Measurements from ENCODE around the gene STUB1.

STUB1 gene

DNA sequence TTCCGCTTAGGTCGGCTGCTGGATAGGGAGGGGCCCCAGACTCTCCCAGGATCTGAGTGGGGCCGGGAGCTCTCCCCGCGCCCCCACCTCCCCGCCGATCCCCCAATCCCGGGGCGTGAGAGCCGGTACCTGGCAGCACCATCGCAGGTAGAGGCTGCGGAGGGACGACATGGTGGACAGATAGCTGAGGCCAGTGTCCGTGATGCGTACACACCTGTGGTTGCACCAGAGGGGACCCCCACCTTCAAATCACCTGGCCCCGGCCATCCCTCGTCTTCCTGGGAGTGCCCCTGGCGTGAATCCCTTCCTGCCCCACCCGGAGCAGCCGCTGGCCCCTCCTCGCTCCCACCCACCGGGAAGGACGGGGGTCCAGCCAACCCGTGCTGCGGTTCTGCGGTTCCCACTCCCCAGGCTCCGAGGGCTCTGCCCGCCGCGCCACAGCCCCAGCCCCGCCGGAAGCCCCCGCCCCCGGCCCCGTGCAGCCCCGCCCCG, 14.7 kb downstream of the STUB1 start:
- no peak for DNase-seq (ENCODE audit: low read depth)

DNA sequence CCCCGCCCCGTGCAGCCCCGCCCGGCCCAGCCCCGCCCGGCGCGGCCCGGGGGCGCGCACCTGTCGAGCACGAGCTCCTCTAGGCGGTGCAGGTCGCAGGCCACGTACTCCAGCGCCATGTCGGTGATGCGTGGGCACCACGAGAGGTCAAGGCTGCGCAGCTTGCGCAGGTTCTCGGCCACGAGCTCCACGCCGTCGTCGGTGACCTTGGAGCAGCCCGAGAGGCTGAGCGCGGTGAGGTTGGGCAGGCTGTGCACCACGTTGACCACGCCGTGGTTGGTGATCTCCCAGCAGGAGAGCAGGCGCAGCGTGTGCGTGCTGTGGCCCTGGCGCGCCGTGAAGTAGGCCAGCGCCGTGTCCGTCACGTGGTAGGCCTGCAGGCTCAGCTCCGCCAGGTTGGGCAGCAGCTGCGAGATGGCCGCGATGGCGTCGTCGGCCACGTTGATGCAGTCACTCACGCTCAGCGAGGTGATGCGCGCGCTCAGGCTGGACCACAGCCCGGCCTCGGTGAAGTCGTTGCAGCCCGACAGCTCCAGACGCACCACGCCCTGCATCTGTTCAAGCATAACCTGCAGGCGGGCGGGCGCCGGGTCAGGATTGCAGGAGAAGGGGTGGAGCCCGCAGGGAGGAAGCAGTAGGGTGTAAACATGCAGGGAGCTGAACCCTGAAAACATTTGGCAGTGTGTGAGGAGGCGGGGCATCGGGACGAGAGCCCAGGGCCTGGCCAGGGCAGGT, 15.3 kb downstream of the STUB1 start:
- DNase-seq (ENCODE audit: low read depth) = no peak

DNA sequence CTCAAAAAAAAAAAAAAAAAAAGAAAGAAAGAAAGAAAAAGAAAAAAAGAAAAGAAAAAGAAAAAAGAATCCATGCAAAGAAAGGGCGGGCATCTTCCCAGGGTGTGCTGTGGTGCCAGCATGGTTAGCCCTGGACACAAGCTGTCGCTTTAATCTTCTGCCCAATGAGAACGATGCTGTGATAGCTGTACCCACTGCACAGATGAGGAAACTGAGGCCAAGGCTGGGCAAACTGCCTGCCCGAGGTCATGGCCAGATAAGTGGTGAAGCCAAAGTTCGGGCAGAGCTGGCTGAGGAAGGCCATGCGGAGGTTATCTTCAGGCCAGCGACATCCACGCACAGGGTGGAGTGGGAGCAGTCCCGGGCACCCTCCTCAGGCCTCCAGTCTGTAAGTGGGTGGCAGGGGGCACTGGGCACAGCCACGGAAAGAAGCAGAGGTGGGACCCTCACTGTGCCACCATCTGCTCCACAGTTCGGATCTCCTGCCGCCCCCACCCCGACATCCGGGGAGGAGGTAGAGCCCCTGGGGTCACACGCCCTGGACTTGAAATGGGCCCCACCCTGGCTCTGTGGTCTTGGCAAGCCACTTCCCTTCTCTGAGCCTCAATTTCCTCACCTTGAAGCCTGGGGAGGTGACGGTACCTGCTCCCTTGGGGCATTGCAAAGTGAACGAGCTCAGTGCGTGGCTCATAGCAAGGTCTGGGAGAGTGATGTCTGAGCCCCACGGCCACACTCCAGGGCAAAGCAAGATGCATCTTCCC, 18.9 kb downstream of the STUB1 start:
- no peak for DNase-seq (ENCODE audit: low read depth)

DNA sequence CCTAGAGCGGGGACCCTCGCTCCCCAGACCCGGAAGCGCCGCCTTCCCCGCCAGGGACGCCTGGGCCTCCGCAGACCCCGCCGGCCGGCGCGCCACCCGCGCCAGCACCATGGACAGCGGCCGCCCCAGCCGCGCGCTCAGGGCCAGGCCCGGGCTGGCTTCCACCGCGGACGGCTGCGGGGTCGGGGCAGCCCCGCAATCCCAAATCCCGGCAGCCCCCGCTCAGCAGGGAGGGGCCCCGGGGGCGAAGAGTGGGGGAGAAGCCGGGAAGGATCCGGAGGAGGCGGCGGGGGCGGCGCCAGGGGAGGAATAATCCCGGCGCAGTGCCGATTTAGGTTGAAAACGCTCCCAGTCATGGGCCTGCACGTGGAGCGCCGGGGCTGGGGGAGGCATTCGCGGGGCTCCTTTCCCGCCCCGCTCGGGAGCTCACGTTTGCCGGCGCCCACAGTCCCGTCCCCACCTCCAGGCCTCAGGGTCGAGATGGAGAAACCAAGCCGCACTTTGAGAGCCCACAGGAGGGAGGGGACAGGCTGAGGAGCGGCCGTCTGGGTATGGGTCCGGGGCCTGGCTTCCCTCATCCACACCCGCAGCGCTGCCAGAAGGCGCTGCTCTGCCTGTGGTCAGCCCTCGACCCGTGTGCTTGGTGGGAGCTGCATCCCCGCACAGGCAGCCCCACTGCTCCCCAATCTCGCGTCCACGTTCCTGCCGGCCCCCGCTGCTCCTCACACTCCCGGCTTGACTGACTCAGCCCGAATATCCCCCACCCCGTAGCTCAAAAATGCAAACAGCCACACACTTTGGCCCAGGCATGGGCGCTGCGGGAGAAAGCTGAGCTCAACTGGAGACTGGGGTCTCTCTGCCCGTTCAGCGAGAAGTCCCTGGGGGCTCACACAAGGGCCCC, 20.7 kb downstream of the STUB1 start:
- no peak for DNase-seq (ENCODE audit: low read depth)

DNA sequence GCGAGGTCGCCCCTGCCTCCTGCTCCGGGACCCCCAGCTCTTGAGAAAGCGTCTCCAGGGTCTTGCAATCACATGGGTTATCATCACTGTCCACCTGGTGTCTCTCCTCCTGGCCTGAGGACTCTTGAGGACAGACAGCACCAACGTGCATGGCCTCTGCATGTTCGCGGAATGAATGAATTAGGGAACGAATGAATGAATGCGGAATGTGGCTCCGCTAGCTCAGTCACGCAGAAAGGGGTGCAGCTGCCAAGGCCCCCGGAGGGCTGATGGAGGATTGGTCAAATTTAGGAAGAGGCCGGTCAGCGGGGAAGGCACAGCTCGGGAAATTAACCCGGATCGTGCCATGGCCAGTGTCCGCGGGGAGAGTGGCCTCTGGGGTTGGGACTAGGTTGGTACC, 22.1 kb downstream of the STUB1 start:
- DNase-seq (ENCODE audit: low read depth) = no peak

DNA sequence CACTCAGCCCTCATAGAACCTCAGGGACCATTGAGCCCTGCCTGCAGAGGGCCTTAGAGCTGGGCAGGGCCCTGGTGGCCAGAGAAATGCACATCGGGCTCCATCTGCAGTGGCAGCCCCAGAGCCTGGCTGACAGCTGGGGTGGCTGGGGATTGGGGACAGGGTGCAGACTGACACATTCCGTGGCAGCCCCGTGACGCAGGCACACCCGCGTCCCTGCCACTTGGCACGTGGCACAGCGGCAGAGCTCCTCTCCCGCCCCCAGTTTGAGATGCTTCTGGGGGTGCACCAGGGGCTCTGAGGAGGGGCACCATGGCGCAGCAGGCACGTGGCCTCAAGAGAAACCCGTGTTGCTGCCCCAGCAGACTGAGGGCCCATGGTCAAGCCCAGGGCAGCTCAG, 23.2 kb downstream of the STUB1 start:
- no peak for DNase-seq (ENCODE audit: low read depth)

DNA sequence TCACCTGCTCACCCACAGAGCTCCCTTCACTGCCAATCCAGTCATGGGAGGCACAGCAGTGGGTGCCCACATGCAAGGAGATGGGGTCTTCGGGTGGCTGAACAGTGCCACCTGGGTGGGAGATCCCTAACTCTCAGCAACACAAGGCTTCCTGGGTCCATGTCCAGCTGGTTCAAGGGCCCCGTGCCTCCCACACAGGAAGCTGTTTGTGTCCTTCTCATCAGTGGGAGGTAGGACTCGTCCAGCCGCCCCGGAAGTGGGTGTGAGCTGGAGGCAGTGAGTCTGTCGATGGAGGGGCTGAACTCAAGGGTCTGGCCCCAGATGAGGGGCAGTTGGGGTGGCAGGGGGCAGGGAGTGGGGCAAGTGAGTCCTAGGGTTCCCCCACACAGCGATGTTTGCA, 23.8 kb downstream of the STUB1 start:
- no peak for DNase-seq (ENCODE audit: low read depth)

DNA sequence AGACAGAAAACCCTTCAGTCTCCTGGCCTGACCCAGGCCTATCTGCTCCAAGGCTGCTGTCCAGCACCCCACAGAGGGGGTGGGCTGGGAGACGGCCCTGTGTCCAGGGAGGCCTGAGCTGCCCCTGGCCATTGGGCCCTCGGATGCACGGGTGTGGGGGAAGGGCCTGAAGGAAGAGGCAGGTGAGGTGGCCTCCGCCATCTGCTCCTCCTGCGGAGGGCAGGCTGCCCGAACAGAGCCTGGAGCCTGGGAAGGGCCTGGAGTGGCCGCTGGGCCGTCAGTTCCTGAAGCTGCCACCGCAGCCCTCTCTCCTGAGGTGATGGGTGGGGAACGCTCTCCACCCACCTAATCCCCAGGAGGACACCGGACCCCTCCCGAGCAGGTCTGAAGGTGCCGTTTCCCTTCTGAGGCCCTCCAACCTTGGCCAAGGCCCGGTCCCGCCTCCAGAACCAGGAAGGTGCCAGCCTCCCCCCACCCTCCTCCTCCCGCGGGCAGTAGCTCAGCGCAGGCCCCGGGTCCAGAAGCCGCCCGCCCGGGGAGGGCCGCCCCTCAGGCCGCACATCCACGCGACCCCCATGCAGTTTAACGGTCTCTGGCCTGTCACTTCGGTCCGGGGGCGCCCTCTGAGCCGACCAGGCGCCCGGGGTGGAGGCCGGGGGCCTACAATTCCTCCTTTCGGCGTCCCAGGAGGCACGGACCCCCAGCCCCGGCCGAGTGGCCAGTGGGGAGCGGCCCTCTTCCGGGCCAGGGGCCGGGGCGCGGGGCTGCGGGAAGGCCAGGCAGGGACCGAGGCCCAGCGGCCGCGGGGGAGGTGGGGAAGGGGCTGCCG, 24.6 kb downstream of the STUB1 start:
- no peak for DNase-seq (ENCODE audit: low read depth)

DNA sequence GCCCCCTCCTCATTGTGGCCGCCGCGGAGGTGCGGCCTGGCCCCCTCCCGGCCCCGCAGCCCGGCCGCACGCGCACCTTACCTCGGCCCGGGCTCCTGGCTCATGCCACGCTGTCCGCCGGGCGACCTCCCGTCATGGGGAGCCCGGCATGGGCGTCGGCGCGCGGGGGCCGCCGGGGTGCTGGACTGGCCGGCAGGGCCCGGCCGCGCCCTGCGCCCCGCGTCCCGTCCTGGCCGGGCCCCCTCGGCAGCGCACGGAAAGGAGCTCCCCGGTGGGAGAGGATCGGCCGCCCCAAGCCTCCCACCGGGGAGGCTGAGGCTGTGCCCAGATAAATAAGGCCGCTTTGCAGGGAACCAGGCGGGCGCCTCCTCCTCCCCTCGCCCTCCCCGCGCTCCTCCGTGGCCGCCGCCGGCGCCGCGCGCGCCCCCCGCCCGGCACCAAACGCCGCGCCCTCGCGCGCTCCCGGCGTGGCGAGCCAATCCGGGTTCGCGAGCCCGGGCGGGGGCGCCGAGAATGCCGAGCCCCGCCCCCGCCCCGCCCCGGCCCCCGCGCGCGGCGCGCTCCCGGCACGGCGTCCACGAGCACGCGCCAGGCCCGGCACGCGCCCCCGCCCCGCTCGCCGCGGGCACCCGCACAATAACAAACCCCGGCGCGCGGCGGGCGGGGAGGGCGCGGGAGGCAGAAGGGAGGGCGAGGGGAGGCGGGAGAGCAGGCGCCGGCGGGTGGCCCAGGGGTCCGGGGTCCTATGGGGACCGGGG, 25.4 kb downstream of the STUB1 start, which contains the start of gene FBXL16:
Gene FBXL16 (minus strand): TSS at position 371 of the 758 bp plus-strand sequence. CDS start 8,396 bp downstream, outside the sequence.
- no peak for DNase-seq (ENCODE audit: low read depth)

DNA sequence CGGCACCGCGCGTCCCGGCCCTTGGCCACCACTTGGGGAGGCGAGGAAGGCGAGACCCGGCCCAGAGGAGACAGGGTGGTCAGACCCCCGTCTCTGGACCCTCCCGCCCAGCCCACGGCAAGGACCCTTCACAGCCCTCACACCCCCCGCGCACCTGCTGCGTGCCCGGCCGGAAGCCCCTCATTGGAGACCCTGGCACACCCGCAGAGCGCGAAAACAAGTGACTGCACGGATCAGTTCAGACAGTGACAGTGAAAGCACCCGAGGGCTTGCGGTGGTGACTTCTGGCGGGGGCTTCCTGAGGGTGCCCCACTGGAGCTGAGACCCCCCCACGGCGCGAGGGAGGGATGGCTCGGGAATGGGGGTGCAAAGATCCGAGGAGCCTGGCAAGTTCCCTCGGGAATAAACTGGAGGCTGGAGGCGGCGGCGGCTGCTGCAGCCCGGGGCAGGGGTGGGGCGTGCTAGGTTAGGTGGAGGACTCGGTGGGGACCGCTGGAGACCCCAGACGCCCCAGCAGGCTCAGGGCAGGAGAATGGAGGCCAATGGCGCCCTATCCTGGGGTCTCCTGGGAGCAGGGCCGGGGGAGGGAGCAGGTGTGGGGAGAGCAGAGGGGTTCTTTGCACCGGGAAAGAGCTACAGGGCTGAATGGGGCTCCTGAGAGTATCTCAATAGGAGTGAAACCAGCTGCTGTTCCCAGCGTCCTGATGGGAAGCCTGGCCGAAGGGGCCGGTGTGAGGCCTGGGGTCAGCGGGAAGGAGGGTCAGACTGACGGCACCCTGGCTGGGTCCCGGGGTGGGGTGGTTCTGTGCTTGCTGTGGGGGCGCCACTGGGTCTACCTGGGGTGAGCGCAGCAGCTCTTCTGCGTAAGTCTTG, 26.2 kb downstream of the STUB1 start:
- DNase-seq (ENCODE audit: low read depth) = no peak

DNA sequence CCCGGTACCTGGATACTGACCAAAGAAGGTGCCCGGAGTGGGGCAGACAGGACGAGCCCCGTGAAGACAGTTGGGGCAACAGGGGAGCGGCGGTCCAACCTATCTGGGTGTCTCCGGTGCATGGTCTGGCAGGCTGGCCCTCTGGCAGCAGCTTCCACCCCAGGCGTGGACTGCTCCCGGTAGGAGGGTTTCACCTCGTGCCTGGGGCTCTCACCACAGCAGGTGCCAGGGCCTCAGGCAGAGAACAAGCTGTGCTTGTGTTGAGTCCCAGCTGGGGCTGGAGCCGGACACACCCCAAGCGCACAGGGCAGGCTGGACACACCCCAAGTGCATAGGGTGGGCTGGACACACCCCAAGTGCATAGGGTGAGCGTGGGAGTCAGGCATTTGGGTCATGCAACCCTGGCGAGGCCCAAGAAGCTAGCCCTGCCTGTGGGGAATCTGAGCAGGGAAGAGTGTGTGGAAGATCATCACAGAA, 26.9 kb downstream of the STUB1 start:
- no peak for DNase-seq (ENCODE audit: low read depth)

DNA sequence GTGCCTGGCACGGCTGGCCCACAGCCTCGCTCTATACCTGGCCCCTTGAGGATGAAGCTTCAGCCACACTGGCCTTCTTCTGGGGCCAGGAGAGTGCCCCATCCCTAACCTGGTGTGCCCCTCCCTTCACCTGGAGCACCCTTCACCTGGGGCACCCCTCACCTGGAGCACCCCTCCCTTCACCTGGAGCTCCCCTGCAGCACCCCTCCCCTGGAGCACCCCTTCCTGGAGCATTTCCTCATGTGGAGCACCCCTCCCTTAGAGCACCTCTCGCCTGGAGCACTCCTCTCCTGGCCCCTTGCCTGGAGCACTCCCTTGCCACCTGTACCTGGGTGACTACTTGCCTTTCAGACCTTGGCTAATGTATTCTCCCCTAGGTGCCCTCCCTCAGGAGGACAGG, 27.8 kb downstream of the STUB1 start:
- DNase-seq (ENCODE audit: low read depth) = no peak

DNA sequence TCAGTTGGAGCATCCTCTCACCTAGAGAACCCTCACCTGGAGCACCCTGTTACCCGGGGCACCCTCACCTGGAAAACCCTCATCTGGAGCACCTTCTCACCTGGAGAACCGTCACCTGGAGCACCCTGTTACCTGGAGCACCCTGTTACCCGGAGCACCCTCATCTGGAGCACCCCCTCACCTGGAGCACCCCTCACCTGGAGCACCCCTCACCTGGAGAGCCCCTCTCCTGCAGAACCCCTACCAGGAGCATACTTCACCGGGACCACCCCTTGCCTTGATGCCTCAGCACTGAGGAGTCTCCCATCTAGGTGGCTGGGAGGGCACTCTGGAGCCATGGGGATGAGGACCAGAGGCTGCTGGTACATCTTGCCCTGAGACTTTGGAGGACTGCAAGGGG, 28.7 kb downstream of the STUB1 start:
- no peak for DNase-seq (ENCODE audit: low read depth)

DNA sequence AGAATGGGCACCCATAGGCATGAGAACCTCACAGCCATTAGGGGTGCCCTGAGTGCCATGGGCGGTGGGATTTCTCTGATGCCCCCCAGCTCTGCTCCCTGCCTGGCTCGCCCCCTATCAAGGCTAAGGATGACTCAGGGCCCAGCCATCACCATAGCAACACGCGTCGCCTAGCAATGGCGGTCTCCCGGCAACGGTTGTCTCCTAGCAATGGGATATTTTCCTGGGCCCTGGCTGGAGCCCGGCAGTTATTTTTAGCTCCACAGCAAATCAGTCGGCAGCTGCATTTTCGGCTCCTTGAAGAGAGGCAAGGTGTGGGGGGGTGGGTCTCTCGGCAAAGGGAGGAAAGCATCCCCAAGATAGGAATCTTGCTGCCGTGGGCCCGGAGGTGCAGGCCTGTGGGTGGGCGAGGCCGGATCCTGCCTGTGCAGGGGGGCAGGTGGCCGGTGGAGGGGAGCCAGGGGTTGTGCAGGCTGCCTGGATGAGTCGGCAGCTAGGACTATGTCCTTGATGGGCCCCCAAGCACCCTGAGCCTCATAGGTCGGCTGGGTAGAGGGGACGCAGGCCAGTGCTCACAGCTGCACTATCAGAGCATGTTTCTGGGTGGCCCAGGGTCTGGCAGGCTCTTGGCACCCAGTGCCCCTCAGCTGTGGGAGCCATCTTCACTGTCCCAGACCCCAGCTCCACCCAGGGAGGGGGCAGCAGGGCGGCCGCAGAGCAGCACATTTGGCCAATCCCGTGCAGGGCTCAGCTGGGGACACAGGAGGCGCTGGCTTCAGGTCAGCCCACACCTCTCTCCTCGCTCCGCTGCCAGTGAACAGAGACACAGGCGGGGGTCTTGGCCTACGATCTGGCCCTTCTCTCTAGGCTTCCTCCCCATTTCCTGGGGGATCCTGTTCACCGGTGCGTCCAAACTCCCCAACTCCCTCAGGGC, 29.6 kb downstream of the STUB1 start:
- no peak for DNase-seq (ENCODE audit: low read depth)

DNA sequence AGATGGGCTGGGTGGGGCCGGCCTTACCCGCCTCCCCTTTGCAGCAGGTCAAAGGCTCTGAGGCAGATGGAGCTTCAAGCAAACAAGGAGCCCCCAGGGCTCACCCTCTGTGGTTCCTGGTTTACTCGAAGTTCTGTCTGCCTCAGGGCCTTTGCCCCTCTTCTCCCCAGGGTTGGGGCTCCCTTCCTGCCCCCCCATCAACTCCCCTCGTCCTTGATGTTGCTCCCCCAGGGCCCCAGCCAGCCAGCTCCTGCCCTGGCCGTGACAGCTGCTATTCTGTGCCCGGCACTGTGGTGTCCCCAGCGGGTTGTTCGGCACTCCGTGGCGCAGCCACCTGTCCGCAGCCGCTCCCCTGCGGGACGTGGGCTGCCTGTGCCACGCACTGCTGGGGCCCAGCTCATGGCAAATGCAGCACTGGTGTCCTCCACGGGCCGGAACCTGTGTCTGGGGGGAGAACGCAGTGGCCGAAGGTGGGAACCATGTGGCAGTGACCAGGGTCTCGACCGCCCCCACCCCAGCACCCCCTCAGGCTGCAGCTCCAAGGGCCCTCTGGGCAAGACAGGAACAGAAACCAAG, 30.4 kb downstream of the STUB1 start:
- DNase-seq (ENCODE audit: low read depth) = no peak

DNA sequence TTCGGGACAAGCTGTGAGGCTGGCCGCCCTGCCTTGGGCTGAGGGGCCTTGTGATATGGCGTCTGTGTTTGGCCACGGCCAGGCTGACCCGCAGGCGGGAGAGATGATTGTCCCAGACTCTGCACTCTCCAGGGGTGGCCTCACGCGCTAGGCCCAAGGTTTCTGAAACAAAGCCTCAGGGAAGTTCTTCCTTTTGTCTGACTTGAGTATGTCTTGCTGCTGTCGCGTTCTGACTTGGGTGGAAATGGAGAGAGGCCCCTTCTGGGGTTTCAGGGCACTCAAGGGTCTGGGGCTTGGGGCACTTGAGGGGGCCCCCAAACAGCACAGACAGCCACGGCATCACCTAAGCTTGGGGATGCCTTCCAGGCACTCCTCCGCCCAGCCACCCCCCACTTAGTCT, 30.9 kb downstream of the STUB1 start:
- DNase-seq (ENCODE audit: low read depth) = no peak

DNA sequence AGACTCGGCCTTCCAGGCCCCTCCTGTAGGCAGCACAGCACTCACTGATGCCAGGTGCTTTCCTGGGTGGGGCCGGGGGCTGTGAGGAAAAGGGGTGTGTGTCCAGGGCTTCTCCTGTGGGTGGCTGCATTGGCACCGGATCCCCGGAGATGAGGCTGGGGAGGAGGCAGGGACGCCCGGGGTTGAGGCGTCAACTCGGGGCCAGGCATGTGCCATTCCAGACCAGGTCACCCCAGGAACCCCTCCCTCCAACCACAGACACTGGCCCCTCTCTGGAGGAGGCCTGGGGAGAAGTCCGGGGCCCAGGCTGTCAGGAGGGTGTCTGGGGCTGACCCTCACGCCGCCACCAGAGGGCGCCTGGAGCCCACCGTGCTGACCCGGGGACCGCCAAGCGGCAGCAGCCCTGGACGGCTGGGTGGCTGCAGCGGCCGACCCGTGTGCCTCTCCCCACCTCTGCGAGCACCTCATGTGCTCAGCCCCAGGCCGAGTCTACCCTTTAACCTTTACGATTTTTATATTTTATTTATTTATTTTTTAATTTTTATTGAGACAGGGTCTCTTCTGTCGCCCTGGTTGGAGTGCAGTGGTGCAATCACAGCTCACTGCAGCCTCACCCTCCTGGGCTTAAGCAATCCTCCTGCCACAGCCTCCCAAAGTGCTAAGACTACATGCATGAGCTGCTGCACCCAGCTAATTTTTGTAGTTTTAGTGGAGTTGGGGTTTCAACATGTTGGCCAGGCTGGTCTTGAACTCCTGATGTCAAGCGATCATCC, 31.5 kb downstream of the STUB1 start:
- peak; percentile 56 for DNase-seq (ENCODE audit: low read depth)
